ENCODE results near the gene OR8A1.

GRCh38 chr11:124543145-124543544 lies 26.7 kb upstream of the OR8A1 start:
- TF ChIP-seq GATA1 (IDR thresholded peaks at IDR 0.05; ENCODE audit: low read depth, low read length) (no peak), POLR2A (IDR thresholded peaks at IDR 0.05; ENCODE audit: low read length) (no peak)

Measured in erythroblast (primary cell).